CD4-positive, alpha-beta T cell (primary cell): ENCODE measurements around the gene SMC6. TPM values are rescaled to one million over a fixed set of nuclear protein-coding genes. Genes with fewer than 3 reads are reported as not detected.

Experiments
- ATAC-seq: fragments of 200-7000 bp; cut with Tn5 transposase; one replicate; pipeline ENCODE4 v1.10.0; 2022; ENCODE audit warnings: mild to moderate bottlenecking; ENCODE audit not compliant: poor library complexity
- CTCF ChIA-PET: fragments of 350-600 bp; sonication (Branson Sonifier 250); formaldehyde crosslinking; loops from one replicate; lab custom pipeline; 2021; ENCODE audit warnings: antibody characterized with exemption, inconsistent platforms; lab: Charles Lee
- POLR2A ChIA-PET: fragments of 350-600 bp; sonication (Branson Sonifier 250); formaldehyde crosslinking; loops from one replicate; lab custom pipeline; 2021; ENCODE audit warnings: antibody characterized with exemption, inconsistent platforms; lab: Charles Lee
- DNase-seq, 14 experiments: peaks; one replicate each; pipeline ENCODE4 v3.0.0-alpha.2; 2013 to 2020; ENCODE audit warnings: mixed read lengths in 2 of 14
- H3K27ac ChIP-seq, 2 donors: one replicate each; pipeline versions ENCODE4 v1.5.1 to v1.7.0; 2013; ENCODE audit warnings: low read length in 2 of 2, low read depth in 1 of 2, mild to moderate bottlenecking in 1 of 2
- H3K27me3 ChIP-seq, 2 experiments: 1 replicate in 1 of 2; 2 replicates in 1 of 2; pipeline versions ENCODE4 v1.6.1 to v1.7.0; 2013; ENCODE audit warnings: low read length in 2 of 2, control low read depth in 1 of 2, mild to moderate bottlenecking in 1 of 2, moderate library complexity in 1 of 2; ENCODE audit not compliant: insufficient read depth in 2 of 2, control insufficient read depth in 1 of 2
- H3K36me3 ChIP-seq: one replicate; pipeline ENCODE4 v1.6.1; 2013; ENCODE audit warnings: low read length, control low read depth; ENCODE audit not compliant: insufficient read depth
- H3K4me1 ChIP-seq: one replicate; pipeline ENCODE4 v1.6.1; 2013; ENCODE audit warnings: low read length, control low read depth; ENCODE audit not compliant: insufficient read depth
- H3K4me3 ChIP-seq: one replicate; pipeline ENCODE4 v1.5.1; 2013; ENCODE audit warnings: mild to moderate bottlenecking, low read length, moderate library complexity
- H3K9me3 ChIP-seq, 2 experiments: 1 replicate in 1 of 2; 2 replicates in 1 of 2; pipeline versions ENCODE4 v1.6.1 to v1.7.0; 2013; ENCODE audit warnings: low read length in 2 of 2, mild to moderate bottlenecking in 2 of 2, control low read depth in 1 of 2, moderate library complexity in 1 of 2; ENCODE audit not compliant: control insufficient read depth in 1 of 2, insufficient read depth in 1 of 2
- H3K27ac Mint-ChIP-seq: one replicate; pipeline ENCODE4 v1.8.0; 2020; ENCODE audit warnings: mixed read lengths
- H3K27me3 Mint-ChIP-seq: one replicate; pipeline ENCODE4 v1.8.0; 2021; ENCODE audit warnings: mixed read lengths
- H3K36me3 Mint-ChIP-seq: one replicate; pipeline ENCODE4 v1.8.0; 2021; ENCODE audit warnings: low read depth, mixed read lengths
- H3K4me1 Mint-ChIP-seq: one replicate; pipeline ENCODE4 v1.8.0; 2021; ENCODE audit warnings: low read depth, mixed read lengths
- H3K4me3 Mint-ChIP-seq: one replicate; pipeline ENCODE4 v1.8.0; 2020; ENCODE audit warnings: mild to moderate bottlenecking, mixed read lengths
- H3K9me3 Mint-ChIP-seq: one replicate; pipeline ENCODE4 v1.8.0; 2020; ENCODE audit warnings: mixed read lengths
- intact Hi-C, 2 experiments: fragments of 100-400 bp; cut with DNase I in 1 of 2; cut with micrococcal nuclease in 1 of 2; formaldehyde crosslinking; loops; one replicate each; pipeline versions ENCODE4 v1.15.1 to v1.9.0; 2023 to 2025; cut with DNase I, micrococcal nuclease
- total RNA-seq, 174 experiments: library from RNA in 2 of 174; stranded (reverse) in 2 of 174; gene quantifications; one replicate each; pipeline ENCODE4 v1.2.3 and lab custom pipeline; 2021 to 2026
- TF ChIP-seq, protein P1 (sequence below): fragments of 200-600 bp; IDR thresholded peaks from one replicate; pipeline ENCODE4 v1.8.0; 2022; ENCODE audit warnings: antibody characterized with exemption, mild to moderate bottlenecking

The SMC6 gene
- total RNA-seq, 2 experiments from 2014 or later, result 7.1 to 7.8 TPM

DNA sequence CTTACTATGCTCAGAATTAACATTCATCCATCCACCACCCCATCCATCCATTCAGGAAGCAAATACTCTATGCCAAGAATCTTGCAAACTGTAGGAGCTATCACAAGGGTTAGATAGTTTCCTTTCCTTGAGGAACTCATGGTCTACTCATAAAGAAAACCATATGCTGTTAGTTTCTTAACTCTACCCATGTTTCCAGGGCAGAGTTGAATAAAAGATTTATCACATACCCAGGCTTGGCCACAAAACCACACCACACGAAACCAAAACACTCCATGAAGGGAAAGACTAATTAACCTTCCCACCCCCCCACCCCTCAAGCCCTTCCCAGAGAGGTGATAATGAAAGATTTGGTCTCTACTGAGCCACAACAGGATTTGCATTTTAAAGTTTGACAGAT, 38.9 kb upstream of the SMC6 start:
- Mint-ChIP-seq H3K4me3 (no peak overlapping the region), H3K36me3 (no peaks in the 10 kb centered on the region), H3K27me3 (peaks cover 44% of the 10 kb centered on the region), H3K4me1 (no peaks in the 10 kb centered on the region), H3K27ac (no peak overlapping the region), H3K9me3 (no peaks in the 10 kb centered on the region)
- ChIA-PET POLR2A (no interaction called here), CTCF (no interaction called here)
- Histone ChIP-seq H3K36me3 (no peaks in the 10 kb centered on the region), H3K27ac (no peak overlapping the region), H3K4me1 (no peaks in the 10 kb centered on the region), H3K4me3 (no peak overlapping the region), H3K27me3 (peaks cover 0 to 18% of the 10 kb centered on the region in 2 experiments), H3K9me3 (no peaks in the 10 kb centered on the region)
- no peak for DNase-seq
- ATAC-seq, result no peak
- TF ChIP-seq, protein P1, sequence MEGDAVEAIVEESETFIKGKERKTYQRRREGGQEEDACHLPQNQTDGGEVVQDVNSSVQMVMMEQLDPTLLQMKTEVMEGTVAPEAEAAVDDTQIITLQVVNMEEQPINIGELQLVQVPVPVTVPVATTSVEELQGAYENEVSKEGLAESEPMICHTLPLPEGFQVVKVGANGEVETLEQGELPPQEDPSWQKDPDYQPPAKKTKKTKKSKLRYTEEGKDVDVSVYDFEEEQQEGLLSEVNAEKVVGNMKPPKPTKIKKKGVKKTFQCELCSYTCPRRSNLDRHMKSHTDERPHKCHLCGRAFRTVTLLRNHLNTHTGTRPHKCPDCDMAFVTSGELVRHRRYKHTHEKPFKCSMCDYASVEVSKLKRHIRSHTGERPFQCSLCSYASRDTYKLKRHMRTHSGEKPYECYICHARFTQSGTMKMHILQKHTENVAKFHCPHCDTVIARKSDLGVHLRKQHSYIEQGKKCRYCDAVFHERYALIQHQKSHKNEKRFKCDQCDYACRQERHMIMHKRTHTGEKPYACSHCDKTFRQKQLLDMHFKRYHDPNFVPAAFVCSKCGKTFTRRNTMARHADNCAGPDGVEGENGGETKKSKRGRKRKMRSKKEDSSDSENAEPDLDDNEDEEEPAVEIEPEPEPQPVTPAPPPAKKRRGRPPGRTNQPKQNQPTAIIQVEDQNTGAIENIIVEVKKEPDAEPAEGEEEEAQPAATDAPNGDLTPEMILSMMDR, result no peak
- intact Hi-C loops, result no loop called here

DNA sequence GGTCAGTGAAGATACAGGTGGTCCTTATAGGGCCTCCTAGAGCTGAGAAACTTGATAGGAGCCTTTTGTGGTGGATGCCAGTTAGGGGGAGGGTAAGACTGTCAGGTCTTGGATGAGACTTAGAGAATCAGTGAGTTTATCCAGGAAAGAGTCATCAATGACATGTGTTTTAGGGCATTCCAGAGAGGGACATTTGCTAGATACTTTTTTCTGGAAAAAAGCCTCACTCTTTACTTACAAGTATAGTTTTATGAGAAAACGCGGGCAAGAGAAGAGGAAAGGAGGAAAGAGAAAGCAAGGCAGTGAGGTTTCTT, 38.2 kb upstream of the SMC6 start:
- Mint-ChIP-seq H3K4me3 (no peak overlapping the region), H3K27me3 (peaks cover 42% of the 10 kb centered on the region), H3K9me3 (no peaks in the 10 kb centered on the region), H3K4me1 (no peaks in the 10 kb centered on the region), H3K27ac (no peak overlapping the region), H3K36me3 (no peaks in the 10 kb centered on the region)
- ATAC-seq, result no peak
- Histone ChIP-seq H3K9me3 (no peaks in the 10 kb centered on the region), H3K27me3 (peaks cover 0 to 18% of the 10 kb centered on the region in 2 experiments), H3K4me3 (no peak overlapping the region), H3K27ac (no peak overlapping the region), H3K4me1 (no peaks in the 10 kb centered on the region), H3K36me3 (no peaks in the 10 kb centered on the region)
- intact Hi-C loops, result no loop called here
- ChIA-PET POLR2A (no interaction called here), CTCF (no interaction called here)
- TF ChIP-seq, protein P1, result no peak
- DNase-seq, result no peak

DNA sequence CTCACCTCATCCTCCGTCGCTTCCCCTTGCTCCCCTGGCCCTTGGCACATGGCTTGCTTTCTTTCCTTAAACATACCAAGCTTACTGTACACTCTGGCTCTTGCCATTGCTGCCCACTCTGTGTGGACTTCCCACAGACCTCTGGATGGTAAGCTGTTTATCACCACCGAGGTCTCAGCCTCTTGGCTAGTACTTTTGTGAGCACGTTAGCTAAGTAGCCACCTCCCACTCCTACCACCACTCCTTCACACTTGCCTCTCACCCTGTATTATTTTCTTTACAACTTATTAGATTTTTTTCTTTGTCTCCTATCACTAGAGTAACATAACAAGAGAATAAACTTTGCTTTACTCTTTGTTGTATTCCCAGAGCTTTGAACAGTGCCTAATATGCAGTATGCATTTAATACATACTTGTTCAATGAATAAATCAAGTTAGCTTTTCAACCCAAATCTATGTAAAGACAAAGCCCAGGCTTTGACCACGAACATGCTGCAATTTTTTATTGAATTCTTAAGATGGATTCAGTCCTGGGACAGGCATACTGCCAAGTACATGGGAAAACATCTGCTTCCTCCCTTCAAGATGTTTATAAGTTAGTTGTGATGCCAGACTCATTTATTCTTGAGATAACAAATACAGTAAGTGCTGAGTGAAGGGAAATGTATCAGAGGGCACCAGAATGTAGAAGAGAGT, 37.7 kb upstream of the SMC6 start:
- Histone ChIP-seq H3K36me3 (no peaks in the 10 kb centered on the region), H3K27me3 (peaks cover 0 to 18% of the 10 kb centered on the region in 2 experiments), H3K27ac (no peak overlapping the region), H3K9me3 (no peaks in the 10 kb centered on the region), H3K4me1 (no peaks in the 10 kb centered on the region), H3K4me3 (no peak overlapping the region)
- Mint-ChIP-seq H3K4me3 (no peak overlapping the region), H3K27ac (no peak overlapping the region), H3K4me1 (no peaks in the 10 kb centered on the region), H3K9me3 (no peaks in the 10 kb centered on the region), H3K36me3 (no peaks in the 10 kb centered on the region), H3K27me3 (peaks cover 39% of the 10 kb centered on the region)
- POLR2A ChIA-PET, result no interaction called here
- intact Hi-C loops, result no loop called here
- TF ChIP-seq, protein P1, result no peak
- DNase-seq (no peak), ATAC-seq (no peak)
- CTCF ChIA-PET, result no interaction called here
